SIG-M5 treated with dmso at 0.1 percent for 504 hours (cell line): ENCODE measurements around the gene SMAD9.

Experiments
- DNase-seq: peaks from one replicate; lab custom pipeline; 2025; ENCODE audit not compliant: unreplicated experiment; lab: John Stamatoyannopoulos, UW

Gene SMAD9

GRCh38 chr13:36866232-36866631 is 53.8 kb downstream of the SMAD9 start:
- no peak for DNase-seq

GRCh38 chr13:36865265-36865664 is 54.8 kb downstream of the SMAD9 start:
- no peak for DNase-seq

GRCh38 chr13:36862722-36863121 is 57.3 kb downstream of the SMAD9 start:
- DNase-seq, result no peak

- no peak for DNase-seq
These were observed 57.9 kb downstream of the SMAD9 start for GRCh38 chr13:36862002-36862685.

- no peak for DNase-seq
These were observed 60.8 kb downstream of the SMAD9 start for GRCh38 chr13:36859259-36859658.

- peak; percentile 72 for DNase-seq
These were observed 61.7 kb downstream of the SMAD9 start for GRCh38 chr13:36858290-36858689.

GRCh38 chr13:36857253-36857652 is 62.8 kb downstream of the SMAD9 start:
- no peak for DNase-seq

- DNase-seq, result no peak
These were observed 69.1 kb downstream of the SMAD9 start for GRCh38 chr13:36850790-36851438.

- DNase-seq, result peak; percentile 22
These were observed 71.6 kb downstream of the SMAD9 start for GRCh38 chr13:36848199-36848982.

- no peak for DNase-seq
These were observed 72.4 kb downstream of the SMAD9 start for GRCh38 chr13:36847606-36848005.

- peak; percentile 11 for DNase-seq
These were observed 78.6 kb downstream of the SMAD9 start for GRCh38 chr13:36841391-36841790.

- no peak for DNase-seq
These were observed 79.3 kb downstream of the SMAD9 start for GRCh38 chr13:36840718-36841250.

GRCh38 chr13:36839981-36840380 is 80.1 kb downstream of the SMAD9 start:
- DNase-seq, result no peak

GRCh38 chr13:36839281-36839680 is 80.8 kb downstream of the SMAD9 start:
- DNase-seq, result no peak

GRCh38 chr13:36837354-36838092 is 82.5 kb downstream of the SMAD9 start:
- DNase-seq, result no peak

GRCh38 chr13:36834299-36834698 is 85.7 kb downstream of the SMAD9 start:
- no peak for DNase-seq

- no peak for DNase-seq
These were observed 88.7 kb downstream of the SMAD9 start for GRCh38 chr13:36831291-36831690.

- DNase-seq, result no peak
These were observed 90.3 kb downstream of the SMAD9 start for GRCh38 chr13:36829753-36830152.

- peak; percentile 12 for DNase-seq
These were observed 97.3 kb downstream of the SMAD9 start for GRCh38 chr13:36822785-36823184.

GRCh38 chr13:36820222-36820621 is 99.8 kb downstream of the SMAD9 start:
- DNase-seq, result peak; percentile 17

GRCh38 chr13:36819739-36820090 is 100.3 kb downstream of the SMAD9 start:
- DNase-seq, result peak; percentile 47
